HEK293 (cell line): ENCODE results near the gene HOXD11.
A peak's percentile ranks its signal among the peaks of the same experiment; 100 is the strongest.

Source experiments
- CTCF ChIA-PET: fragments of 350-600 bp; formaldehyde crosslinking; extraction: SDS; loops from one replicate; lab custom pipeline; 2021; ENCODE audit warnings: antibody characterized with exemption; lab: Yijun Ruan, JAX
- POLR2A ChIA-PET: fragments of 300-600 bp; formaldehyde crosslinking; extraction: SDS; loops from one replicate; lab custom pipeline; 2020; ENCODE audit warnings: antibody characterized with exemption, inconsistent platforms; lab: Yijun Ruan, JAX
- H3K27ac ChIP-seq: fragments of 200-500 bp; sonication (Bioruptor generic); 2 replicates; pipeline ENCODE4 v1.5.1; 2014; ENCODE audit warnings: low read depth, low read length, control low read depth, inconsistent platforms; ENCODE audit errors: extremely low read depth
- H3K36me3 ChIP-seq, 2 experiments: fragments of 200-500 bp in 1 of 2; sonication (Bioruptor generic) in 1 of 2; 1 replicate in 1 of 2; 2 replicates in 1 of 2; pipeline ENCODE4 v1.5.1; 2014 to 2017; ENCODE audit warnings: inconsistent platforms in 2 of 2, low read length in 2 of 2; ENCODE audit not compliant: control insufficient read depth in 2 of 2, insufficient read depth in 1 of 2
- H3K4me1 ChIP-seq: fragments of 200-500 bp; sonication (Bioruptor generic); 2 replicates; pipeline ENCODE4 v1.5.1; 2014; ENCODE audit warnings: mild to moderate bottlenecking, low read length, inconsistent platforms; ENCODE audit not compliant: control insufficient read depth, insufficient read depth
- H3K4me3 ChIP-seq: 2 replicates; pipeline ENCODE4 v1.5.1; 2011; ENCODE audit warnings: low read depth, mild to moderate bottlenecking, control low read depth, low read length, moderate library complexity
- H3K9me3 ChIP-seq: fragments of 200-500 bp; sonication (Bioruptor generic); 2 replicates; pipeline ENCODE4 v1.5.1; 2014; ENCODE audit warnings: low read depth, low read length, inconsistent platforms; ENCODE audit not compliant: control insufficient read depth, insufficient read depth
- BCL11B ChIP-seq: fragments of 450-650 bp; formaldehyde crosslinking; IDR thresholded peaks from 2 replicates; pipeline ENCODE4 v1.5.1; 2016; ENCODE audit warnings: low read depth, missing biosample characterization, missing genetic modification characterization
- BCL6B ChIP-seq: fragments of 450-650 bp; formaldehyde crosslinking; IDR thresholded peaks from 2 replicates; pipeline ENCODE4 v1.5.1; 2017; ENCODE audit warnings: missing biosample characterization, missing genetic modification characterization
- EGR2 ChIP-seq: fragments of 450-650 bp; formaldehyde crosslinking; IDR thresholded peaks from 2 replicates; pipeline ENCODE4 v1.5.1; 2016; ENCODE audit warnings: low read depth, missing biosample characterization, missing genetic modification characterization
- ELK4 ChIP-seq: IDR thresholded peaks from 2 replicates; pipeline ENCODE4 v1.6.1; 2011; ENCODE audit warnings: mild to moderate bottlenecking, low read depth, low read length, borderline replicate concordance
- HOXD13 ChIP-seq: sonication (generic); formaldehyde crosslinking; IDR thresholded peaks from 2 replicates; pipeline ENCODE4 v1.8.0; 2022; ENCODE audit warnings: missing genetic modification reagents, borderline replicate concordance
- INSM2 ChIP-seq: fragments of 450-650 bp; formaldehyde crosslinking; IDR thresholded peaks from 2 replicates; pipeline ENCODE4 v1.5.1; 2016; ENCODE audit warnings: missing biosample characterization, missing genetic modification characterization
- KLF10 ChIP-seq: fragments of 450-650 bp; IDR thresholded peaks from 2 replicates; pipeline ENCODE4 v1.5.1; 2018; ENCODE audit warnings: missing biosample characterization, mild to moderate bottlenecking, missing genetic modification characterization
- KLF8 ChIP-seq: fragments of 450-650 bp; formaldehyde crosslinking; IDR thresholded peaks from 2 replicates; pipeline ENCODE4 v1.5.1; 2016; ENCODE audit warnings: missing biosample characterization, missing genetic modification characterization
- WT1 ChIP-seq: fragments of 450-650 bp; formaldehyde crosslinking; IDR thresholded peaks from 2 replicates; pipeline ENCODE4 v1.5.1; 2016; ENCODE audit warnings: missing biosample characterization, missing genetic modification characterization
- ZBTB1 ChIP-seq: fragments of 450-650 bp; formaldehyde crosslinking; IDR thresholded peaks from 2 replicates; pipeline ENCODE4 v1.5.1; 2016; ENCODE audit warnings: missing biosample characterization, missing genetic modification characterization
- ZBTB6 ChIP-seq: fragments of 450-650 bp; formaldehyde crosslinking; IDR thresholded peaks from 2 replicates; pipeline ENCODE4 v1.5.1; 2017; ENCODE audit warnings: missing biosample characterization, missing genetic modification characterization
- ZBTB7A ChIP-seq: fragments of 450-650 bp; formaldehyde crosslinking; IDR thresholded peaks from 2 replicates; pipeline ENCODE4 v1.5.1; 2016; ENCODE audit warnings: low read depth, missing biosample characterization, missing genetic modification characterization
- ZBTB8A ChIP-seq: fragments of 450-650 bp; formaldehyde crosslinking; IDR thresholded peaks from 2 replicates; pipeline ENCODE4 v1.5.1; 2016; ENCODE audit warnings: missing biosample characterization, missing genetic modification characterization
- ZFHX2 ChIP-seq: fragments of 450-650 bp; formaldehyde crosslinking; conservative IDR thresholded peaks from 2 replicates; pipeline ENCODE4 v1.5.1; 2016; ENCODE audit warnings: missing biosample characterization, missing genetic modification characterization
- ZFP37 ChIP-seq: fragments of 450-650 bp; formaldehyde crosslinking; IDR thresholded peaks from 2 replicates; pipeline ENCODE4 v1.5.1; 2016; ENCODE audit warnings: missing biosample characterization, missing genetic modification characterization
- ZNF140 ChIP-seq: fragments of 450-650 bp; formaldehyde crosslinking; IDR thresholded peaks from 2 replicates; pipeline ENCODE4 v1.5.1; 2016; ENCODE audit warnings: missing biosample characterization, missing genetic modification characterization
- ZNF223 ChIP-seq: fragments of 450-650 bp; formaldehyde crosslinking; IDR thresholded peaks from 2 replicates; pipeline ENCODE4 v1.5.1; 2016; ENCODE audit warnings: missing biosample characterization, missing genetic modification characterization
- ZNF23 ChIP-seq: fragments of 450-650 bp; formaldehyde crosslinking; IDR thresholded peaks from 2 replicates; pipeline ENCODE4 v1.5.1; 2016; ENCODE audit warnings: missing biosample characterization, missing genetic modification characterization, borderline replicate concordance
- ZNF26 ChIP-seq: fragments of 450-650 bp; formaldehyde crosslinking; IDR thresholded peaks from 2 replicates; pipeline ENCODE4 v1.5.1; 2016; ENCODE audit warnings: missing biosample characterization, missing genetic modification characterization
- ZNF274 ChIP-seq, 2 experiments: fragments of 200-500 bp in 1 of 2; fragments of 450-650 bp in 1 of 2; sonication (Bioruptor generic) in 1 of 2; formaldehyde crosslinking in 1 of 2; IDR thresholded peaks; 2 replicates each; pipeline versions ENCODE4 v1.5.1 to v1.6.1; 2014 to 2016; ENCODE audit warnings: borderline replicate concordance in 1 of 2, inconsistent platforms in 1 of 2, low read length in 1 of 2, missing biosample characterization in 1 of 2, missing genetic modification characterization in 1 of 2
- ZNF596 ChIP-seq: fragments of 450-650 bp; IDR thresholded peaks from 2 replicates; pipeline ENCODE4 v1.5.0; 2018; ENCODE audit warnings: missing biosample characterization, mild to moderate bottlenecking, missing genetic modification characterization, moderate library complexity
- ZNF747 ChIP-seq: fragments of 450-650 bp; formaldehyde crosslinking; IDR thresholded peaks from 2 replicates; pipeline ENCODE4 v1.5.1; 2016; ENCODE audit warnings: missing biosample characterization, missing genetic modification characterization
- ZNF792 ChIP-seq: fragments of 450-650 bp; formaldehyde crosslinking; IDR thresholded peaks from 2 replicates; pipeline ENCODE4 v1.5.1; 2016; ENCODE audit warnings: missing biosample characterization, missing genetic modification characterization
- ZNF830 ChIP-seq: fragments of 450-650 bp; IDR thresholded peaks from 2 replicates; pipeline ENCODE4 v1.5.0; 2018; ENCODE audit warnings: missing biosample characterization, missing genetic modification characterization, low read depth, mild to moderate bottlenecking, moderate library complexity
- ZNF843 ChIP-seq: fragments of 450-650 bp; formaldehyde crosslinking; IDR thresholded peaks from 2 replicates; pipeline ENCODE4 v1.5.1; 2016; ENCODE audit warnings: missing biosample characterization, missing genetic modification characterization
- ZSCAN4 ChIP-seq: fragments of 450-650 bp; formaldehyde crosslinking; IDR thresholded peaks from 2 replicates; pipeline ENCODE4 v1.5.1; 2017; ENCODE audit warnings: missing biosample characterization, missing genetic modification characterization
- ZSCAN5A ChIP-seq: fragments of 450-650 bp; formaldehyde crosslinking; IDR thresholded peaks from 2 replicates; pipeline ENCODE4 v1.5.1; 2016; ENCODE audit warnings: missing biosample characterization, missing genetic modification characterization

The HOXD11 gene

GRCh38 chr2:176157499-176158185 lies 50.6 kb downstream of the HOXD11 start:
- Histone ChIP-seq H3K9me3 (no peaks in the 10 kb centered on the region), H3K4me1 (peaks cover 15% of the 10 kb centered on the region), H3K27ac (peak overlapping the region; percentile 98), H3K4me3 (peak overlapping the region; percentile 48), H3K36me3 (peaks cover 0 to 26% of the 10 kb centered on the region in 2 experiments; a peak in 1 of 3 replicates)
- POLR2A ChIA-PET, result no interaction called here
- CTCF ChIA-PET, result interaction anchor here (0.6 kb wide), 1 partner anchor 499 kb away, joined by 3 read pairs; no protein-coding TSS in a partner anchor
- no peak for TF ChIP-seq ZNF830
- TF ChIP-seq BCL6B, result peak; percentile 43; the same call in 1 of the 2 replicates
- no peak; the same call in 1 of the 2 replicates for TF ChIP-seq ZNF792 (tag by site-specific recombination)
- TF ChIP-seq WT1, result peak; percentile 55
- TF ChIP-seq ELK4, result no peak
- TF ChIP-seq ZNF596, result peak; percentile 57; the same call in 1 of the 2 replicates
- no peak for TF ChIP-seq ZBTB7A (tag by site-specific recombination)
- TF ChIP-seq ZFHX2 (tag by site-specific recombination), result no peak
- TF ChIP-seq BCL11B (tag by site-specific recombination), result peak; percentile 36; the same call in 1 of the 2 replicates
- TF ChIP-seq ZNF26, result no peak
- peak; percentile 92 for TF ChIP-seq ZNF843 (tag by site-specific recombination)
- TF ChIP-seq KLF10 (tag by site-specific recombination), result peak; percentile 68
- no peak for TF ChIP-seq ZNF23 (tag by site-specific recombination)
- TF ChIP-seq ZNF140, result no peak
- 0 out of 2 replicates have a peak, but pooled peaks have one; percentile 40 for TF ChIP-seq INSM2 (tag by site-specific recombination)
- TF ChIP-seq ZNF747 (tag by site-specific recombination), result no peak
- no peak for TF ChIP-seq ZBTB6 (tag by site-specific recombination)
- no peak for TF ChIP-seq ZNF223 (tag by site-specific recombination)
- TF ChIP-seq ZFP37 (tag by site-specific recombination), result peak; percentile 43; the same call in 1 of the 2 replicates
- no peak for TF ChIP-seq EGR2 (tag by site-specific recombination)
- peak; percentile 92 for TF ChIP-seq ZBTB8A (tag by site-specific recombination)
- TF ChIP-seq ZSCAN4, result peak; percentile 78
- TF ChIP-seq KLF8 (tag by site-specific recombination), result 0 out of 2 replicates have a peak, but pooled peaks have one; percentile 28
- TF ChIP-seq ZSCAN5A, result no peak
- TF ChIP-seq ZNF274 (IDR thresholded peaks at IDR 0.05; ENCODE audit: low read length), result no peak
- no peak for TF ChIP-seq ZNF274 (tag by site-specific recombination; IDR thresholded peaks at IDR 0.05; ENCODE audit: borderline replicate concordance)
- peak; percentile 73 for TF ChIP-seq HOXD13 (CRISPR knock-in tag)
- TF ChIP-seq ZBTB1 (tag by site-specific recombination), result no peak; the same call in 1 of the 2 replicates
